ENCODE data around the gene HYAL1.

The HYAL1 gene

DNA sequence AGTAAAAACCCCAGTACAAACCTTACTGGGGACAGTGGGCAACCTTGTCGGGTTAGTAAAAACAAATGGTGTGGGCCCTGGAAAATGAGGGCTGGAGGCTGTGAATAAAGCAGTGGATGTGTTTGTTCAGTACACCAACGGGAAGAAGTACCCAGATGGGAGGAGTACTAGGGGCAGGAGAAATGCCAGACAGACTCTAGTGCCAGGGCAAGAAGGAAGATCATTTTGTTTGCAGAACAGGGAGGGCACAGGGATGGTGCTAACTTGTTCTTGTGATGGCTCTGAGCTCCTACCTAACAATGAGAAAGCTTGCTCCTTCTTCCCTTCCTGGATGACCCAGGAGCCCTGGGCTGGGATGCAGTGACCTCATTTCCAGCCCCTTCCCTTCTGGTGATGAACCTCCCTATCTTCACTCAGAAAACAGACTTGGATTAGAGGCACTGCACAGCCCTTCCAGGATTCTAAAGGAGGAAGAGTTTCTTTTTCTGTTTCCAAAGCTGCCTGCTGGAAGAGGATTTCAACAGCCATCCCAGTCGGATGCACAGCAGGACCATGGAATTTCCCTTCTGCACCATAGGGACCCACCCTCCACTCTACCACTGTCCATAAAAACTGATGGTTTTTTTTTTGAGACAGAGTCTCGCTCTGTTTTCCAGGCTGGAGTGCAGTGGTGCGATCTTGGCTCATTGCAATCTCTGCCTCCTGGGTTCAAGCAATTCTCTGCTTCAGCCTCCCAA lies 31.1 kb upstream of the HYAL1 start:
- no peak for DNase-seq (ENCODE audit: low spot score)

DNA sequence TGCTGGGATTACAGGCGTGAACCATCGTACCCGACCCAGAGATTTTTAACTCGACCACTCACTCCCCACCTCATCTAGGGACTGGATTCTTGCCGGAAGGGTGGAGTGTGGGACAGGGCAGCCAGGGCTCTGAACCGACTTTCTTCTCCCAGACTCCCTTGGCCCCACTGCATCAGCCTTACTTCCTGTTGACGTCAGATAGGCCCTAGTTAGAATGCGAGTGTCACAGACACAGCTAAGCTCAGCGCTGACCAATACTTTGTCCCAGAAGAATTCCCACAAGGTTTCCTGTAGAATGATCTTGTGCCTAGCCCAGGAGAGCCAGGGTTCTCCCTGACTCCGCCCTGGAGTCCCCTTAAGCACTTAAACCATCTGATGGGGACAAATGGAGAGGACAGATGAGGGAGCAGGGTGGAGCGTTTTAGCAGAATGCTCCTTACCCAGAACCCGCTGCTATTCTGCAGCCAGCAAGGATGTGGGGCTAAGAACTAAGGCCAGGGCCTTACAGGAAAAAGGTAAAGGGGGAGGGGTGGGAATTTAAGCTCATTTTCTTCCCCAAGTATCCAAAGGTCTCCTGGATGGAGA lies 30.5 kb upstream of the HYAL1 start:
- no peak for DNase-seq (ENCODE audit: low spot score)

DNA sequence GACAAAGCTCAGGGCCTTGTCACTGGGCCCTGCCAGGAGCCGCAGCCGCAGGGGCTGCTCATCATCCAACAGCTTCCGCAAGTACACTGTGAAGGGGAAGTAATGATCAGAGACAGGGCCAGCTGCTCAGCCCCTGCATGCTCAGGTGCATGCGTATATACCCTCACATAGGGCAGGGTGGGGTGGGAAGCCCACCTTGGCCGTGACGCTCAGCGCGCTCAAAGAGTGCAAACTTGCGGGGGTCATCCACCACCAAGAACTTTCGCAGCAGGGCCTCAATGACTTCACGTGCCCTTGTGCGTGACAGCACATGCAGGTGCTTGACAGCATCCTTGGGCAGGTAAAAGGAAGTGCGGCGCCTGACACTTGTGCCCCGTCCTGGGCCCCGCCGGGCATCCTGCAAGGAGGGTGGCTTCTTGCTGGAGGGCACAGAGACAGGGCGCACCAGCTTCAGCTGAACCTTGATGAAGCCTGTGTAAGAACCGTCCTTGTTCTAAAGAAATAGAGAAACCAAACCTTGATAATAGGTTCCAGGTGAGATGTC lies 28.1 kb upstream of the HYAL1 start:
- no peak for DNase-seq (ENCODE audit: low spot score)

DNA sequence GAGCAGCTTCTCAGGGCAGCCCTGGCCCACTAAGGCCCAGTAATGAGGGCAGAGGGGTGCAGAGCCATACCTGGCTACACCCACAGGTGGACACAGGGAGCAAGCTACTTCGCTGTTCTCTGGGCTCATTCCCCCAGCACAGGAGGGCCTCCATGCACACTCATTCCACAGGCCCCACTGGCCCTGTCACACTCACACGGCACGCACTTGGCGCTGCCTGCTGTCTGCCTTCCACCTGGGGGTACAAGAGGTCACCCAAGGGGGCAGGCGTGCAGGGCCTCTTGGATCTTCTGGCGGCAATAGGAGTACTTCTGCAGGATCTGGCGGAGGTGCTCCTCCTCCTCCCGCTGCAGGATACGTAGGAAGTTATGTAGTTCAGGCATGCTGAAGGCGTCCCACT lies 27.0 kb upstream of the HYAL1 start:
- no peak for DNase-seq (ENCODE audit: low spot score)

DNA sequence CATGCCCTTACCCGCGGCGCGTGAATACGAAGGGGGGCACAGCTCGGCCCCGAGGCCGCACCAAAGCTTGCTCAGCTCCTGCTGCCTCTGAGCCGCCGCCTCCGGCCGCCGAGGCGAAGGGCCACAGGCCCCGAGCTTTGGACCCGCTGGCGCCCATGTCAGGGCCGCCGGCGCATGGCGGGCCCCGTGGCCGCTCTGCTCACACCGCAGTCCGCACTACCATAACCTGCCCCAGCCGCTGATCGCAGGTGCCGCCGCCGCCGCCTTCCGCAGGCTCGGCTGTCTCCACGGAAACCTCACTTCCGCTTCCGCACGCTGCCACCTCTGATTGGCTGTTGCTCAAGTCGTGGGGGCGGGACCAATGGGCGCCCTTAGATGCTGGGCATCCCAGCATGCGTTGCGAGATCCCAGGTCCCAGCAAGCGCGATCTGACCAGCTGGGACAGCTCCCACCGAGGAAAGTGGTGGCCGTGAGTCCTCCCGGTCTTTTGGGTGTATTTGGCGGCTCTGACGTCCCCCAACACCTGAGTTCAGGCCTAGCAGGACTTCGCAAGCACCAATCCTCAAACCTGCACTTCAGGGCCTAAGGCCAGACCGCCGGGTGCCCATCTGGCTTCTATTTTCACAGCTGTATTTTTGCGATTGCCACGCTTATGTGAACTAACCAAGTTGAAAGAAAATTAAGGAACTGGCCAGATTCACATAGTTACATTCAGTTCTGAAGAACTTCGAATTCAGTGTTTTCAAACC lies 24.7 kb upstream of the HYAL1 start, which contains the start of gene TUSC2:
TUSC2 (minus strand) TSS at position 281 of the 749 bp plus-strand sequence; CDS start at position 157, 124 bp downstream.
- peak; percentile 95 for DNase-seq (ENCODE audit: low spot score)

DNA sequence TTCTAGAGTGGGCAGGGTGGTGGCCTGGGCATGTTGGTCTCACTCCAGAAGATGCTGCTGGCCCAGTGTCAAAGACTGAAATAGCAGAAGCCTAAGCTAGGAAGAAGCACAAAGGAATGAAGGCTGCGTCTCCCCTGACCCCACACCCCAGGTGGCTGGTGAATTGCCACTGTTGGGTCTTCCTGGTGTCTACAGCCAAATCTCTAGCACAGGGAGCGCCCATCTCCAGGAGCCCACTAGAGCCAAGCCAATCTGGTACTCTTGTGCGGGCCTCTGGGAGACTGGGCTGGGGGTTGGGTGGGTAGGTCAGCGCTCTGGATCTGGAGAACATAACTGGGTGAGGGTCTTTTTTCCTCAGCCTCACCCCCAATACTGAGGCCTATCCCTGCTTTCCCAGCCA lies 23.8 kb upstream of the HYAL1 start:
- no peak for DNase-seq (ENCODE audit: low spot score)

DNA sequence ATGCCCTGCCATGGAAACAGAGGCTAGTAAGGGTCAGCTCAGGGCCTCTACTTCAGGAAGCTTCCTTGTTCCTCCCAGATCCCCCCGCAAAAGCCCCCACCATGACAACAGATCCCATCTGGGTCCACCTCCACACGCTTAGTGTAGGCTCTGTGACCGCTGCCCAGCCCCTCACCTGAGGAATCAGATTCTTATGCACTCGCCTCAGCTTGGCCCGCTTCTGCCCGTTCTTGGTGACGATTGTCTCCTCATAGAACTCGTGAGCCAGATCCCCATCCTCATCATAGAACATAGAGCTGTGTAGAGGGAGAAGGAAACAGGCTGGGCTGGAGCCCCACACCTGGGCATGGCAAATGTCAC lies 22.8 kb upstream of the HYAL1 start:
- no peak for DNase-seq (ENCODE audit: low spot score)

DNA sequence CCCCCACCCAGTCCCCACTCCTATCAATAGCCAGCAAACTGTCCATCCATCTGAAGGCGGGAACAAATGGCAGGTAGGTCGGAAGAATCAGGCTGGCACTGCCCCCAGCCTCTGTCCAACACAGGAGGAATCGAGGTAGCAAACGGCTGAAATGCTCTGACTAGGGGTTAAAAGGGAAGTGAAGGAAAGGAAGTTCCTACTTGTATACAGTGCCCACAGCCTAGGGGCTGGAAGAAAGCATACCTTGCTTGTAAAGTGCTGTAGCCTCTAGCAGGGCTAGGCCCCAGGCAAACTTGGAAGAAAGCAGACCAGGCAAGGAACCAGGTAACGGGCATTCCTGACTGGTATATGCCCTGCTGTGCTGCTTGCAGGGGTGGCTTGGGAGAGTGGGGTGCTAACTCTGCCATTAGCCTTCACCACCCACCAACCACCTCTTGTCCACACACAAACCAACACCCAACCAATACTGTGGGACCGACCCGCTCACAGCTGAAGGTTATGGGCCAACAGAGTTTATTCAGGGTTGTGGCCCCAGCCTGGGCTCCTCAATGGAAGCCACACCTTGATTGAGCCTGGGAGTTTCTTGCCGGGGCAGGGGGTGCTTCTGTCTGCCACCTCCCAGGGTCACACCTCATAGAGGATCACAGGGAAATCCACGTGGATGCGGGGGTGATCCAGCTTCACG lies 22.3 kb upstream of the HYAL1 start:
- no peak for DNase-seq (ENCODE audit: low spot score)

DNA sequence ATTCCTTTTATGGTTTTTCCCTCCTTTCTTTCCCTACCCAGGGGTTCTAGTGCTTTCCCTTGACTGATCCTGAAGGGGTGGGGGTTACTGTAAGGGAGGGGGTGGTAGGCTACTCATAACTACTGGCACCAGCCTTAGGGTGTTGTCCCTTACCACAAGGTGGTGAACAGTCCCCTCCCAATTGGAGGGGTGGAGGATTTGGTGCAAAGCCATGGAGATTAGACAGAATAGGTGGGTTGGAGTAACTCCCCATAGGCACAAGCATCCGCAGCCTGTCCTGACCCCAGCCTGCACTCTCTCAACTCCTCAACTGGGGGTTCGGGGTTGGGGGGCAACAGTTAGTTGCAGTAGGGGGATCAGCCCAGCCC lies 21.7 kb upstream of the HYAL1 start:
- no peak for DNase-seq (ENCODE audit: low spot score)

DNA sequence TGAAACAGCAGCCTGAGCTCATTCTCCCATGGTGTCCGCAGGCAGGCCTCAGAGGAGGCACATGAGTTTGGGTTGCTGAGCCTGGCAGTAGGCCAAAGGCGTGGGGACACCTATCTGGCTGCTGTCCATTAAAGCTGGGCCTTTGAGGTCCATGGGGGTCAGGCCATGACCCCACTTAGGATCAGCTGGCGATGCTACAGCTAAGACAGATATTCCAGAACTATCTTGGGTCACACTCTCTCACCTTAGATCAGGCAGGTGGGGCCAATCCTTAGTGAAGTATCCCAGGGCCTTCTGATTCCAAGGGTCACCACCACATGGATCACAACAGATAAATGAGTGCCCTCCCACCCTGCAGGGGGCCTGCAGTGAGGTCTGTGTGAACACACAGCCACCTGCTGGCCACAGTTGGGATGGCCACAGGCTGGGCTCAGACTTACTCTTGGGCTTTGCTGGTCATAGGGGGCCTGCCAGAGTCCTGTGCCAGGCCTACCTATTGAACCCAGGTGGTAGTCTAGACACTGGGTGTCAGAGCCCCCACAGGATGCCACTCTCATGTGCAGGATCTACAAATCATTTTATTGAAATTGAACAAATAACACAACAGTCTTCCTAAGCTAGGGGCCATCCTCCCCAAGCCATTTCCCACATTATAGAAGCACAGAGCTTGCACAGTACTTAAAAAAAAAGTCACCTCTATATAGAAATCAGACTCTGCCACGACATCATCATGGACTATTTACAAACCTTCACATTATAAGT lies 21.2 kb upstream of the HYAL1 start:
- no peak for DNase-seq (ENCODE audit: low spot score)

DNA sequence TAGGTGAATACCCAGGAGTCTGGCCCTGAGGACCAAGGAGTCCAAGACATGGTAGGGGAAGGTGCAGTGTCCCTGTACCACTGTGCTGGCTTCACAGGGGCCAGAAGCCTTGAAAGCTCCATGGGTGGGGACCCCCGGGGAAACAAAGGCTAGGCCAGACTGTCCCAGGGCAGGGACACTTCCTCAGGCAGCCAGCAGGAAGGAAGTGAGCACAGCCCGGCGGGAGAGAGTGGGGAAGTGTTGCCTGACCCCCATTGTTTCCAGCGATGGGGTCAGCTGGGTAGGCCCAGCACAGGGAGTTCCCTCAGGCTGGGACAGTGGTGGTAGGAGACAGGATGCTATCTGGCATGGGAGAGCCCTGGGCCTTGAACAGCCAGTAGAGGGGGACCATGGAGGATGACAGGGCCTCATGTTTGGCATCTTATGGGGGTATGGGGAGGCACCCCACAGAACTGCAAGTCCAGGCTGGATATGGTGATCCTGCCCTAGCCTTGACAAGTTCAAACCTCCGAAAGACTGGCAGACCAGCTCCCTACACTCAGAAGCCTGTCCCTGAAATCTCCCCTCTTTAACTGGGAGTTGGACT lies 20.3 kb upstream of the HYAL1 start:
- no peak for DNase-seq (ENCODE audit: low spot score)

DNA sequence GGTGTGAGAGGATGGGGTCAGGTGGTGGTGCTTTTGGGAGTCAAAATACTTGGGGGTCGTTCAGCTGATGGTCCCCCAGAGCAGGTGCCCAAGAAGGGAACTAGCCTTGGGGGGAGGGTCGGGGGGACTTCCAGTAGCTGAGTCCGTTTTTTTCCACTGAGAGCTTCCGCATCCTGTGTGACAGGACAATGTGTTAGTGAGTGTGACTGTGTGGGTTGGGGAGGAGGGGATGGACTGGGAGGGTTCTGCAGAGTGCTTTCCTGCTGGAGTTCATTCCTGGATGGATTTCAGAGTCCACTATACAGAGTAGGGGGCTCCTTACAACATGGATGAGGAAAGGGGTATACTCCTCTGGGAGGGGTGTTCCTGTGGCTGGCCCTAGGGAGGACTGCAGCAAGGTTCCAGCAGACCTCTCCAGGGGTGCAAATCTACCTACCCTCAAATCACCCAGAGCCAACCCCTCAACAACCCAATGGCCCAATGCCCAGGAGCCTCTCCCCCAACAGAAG lies 19.8 kb upstream of the HYAL1 start:
- DNase-seq (ENCODE audit: low spot score): no peak

DNA sequence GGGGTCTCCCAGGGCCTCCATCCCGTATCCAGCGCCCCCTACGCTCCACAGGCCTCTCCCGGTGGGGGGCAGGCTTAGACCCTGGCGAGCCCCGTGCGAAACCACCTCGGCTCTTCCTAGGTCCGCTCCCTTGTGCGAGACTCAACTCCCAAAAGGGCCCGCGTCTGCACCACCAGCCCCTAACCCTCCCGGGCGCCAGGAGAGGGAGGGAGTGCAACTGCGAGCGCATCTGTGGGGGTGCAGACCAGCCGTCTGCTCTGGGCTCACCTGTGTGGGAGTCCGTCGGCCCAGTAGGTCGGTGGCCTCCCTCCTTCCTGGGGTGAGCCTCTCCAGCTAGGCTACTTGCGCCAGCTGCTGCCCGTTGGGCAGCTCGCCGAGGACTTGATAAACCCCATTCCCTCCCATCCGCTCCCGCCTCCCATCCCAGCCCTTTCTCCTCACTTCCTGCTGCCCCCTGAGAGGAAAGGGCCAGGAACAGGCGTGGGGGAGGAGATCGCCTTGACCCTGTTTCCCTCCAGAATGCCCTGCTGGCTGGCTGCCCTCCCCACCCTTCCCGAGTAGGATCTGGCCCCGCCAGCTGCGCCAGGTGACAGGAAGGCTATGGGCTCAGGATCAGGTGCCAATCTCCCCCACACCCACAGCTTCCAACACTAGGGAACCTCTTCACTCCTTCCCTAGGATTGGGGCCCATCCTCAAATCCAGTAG lies 19.2 kb upstream of the HYAL1 start, which contains the start of gene HYAL2:
HYAL2 (minus strand) TSS at position 360 of the 706 bp plus-strand sequence. CDS start 2,256 bp downstream, outside the sequence.
- no peak for DNase-seq (ENCODE audit: low spot score)

DNA sequence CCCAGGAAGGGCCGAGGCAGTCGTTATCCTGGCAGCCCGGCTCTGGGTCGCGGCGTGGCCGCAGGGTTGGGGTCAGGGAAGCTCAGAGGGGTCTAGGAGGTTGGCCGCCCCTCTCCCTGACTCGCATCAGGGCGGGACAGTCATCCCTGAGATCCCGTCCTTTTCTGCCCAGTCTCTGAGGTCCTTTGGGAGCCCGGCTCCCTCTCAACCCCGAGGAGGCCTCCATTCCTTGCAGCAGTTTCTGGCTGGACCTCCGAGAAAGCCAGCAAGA lies 18.7 kb upstream of the HYAL1 start:
- DNase-seq (ENCODE audit: low spot score): no peak

DNA sequence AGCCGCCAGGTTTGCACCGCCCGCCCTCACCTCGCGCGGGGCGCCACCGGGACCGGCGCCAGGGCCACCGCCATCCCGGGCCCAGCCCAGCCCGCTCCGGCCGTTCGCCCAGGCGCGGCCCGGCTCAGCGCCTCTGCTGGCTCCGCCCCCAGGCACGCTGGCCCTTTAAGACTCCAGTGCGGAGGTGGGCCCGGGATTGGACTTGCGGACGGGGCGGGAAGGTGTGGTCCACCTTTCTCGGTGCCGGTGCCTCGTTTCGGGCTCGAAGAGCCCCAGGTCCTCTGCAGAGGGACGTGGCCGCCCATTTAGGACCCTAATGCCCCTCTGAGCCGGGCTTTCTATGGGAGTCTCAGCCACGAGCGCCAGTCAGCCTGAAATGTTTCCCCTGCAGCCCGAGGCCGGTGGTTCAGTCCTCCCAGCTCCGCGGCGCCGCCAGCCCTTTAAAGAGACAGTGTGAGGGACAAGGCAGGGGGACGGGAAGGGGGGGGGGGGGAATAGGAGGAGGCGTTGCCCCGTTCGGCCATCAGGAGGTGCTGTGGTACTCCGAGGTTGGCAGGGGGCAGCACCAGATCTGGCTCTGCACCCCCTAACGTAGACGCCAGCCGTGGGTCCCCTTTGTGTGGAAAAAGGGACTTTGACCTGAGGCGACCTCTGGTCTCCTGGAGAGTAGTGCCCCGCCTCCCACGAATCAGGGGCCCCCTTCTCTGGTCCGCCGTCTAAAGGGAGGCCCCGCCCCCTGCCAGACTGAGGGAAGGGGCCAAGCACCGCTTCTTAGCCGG lies 18.2 kb upstream of the HYAL1 start:
- DNase-seq (ENCODE audit: low spot score): peak; percentile 95

DNA sequence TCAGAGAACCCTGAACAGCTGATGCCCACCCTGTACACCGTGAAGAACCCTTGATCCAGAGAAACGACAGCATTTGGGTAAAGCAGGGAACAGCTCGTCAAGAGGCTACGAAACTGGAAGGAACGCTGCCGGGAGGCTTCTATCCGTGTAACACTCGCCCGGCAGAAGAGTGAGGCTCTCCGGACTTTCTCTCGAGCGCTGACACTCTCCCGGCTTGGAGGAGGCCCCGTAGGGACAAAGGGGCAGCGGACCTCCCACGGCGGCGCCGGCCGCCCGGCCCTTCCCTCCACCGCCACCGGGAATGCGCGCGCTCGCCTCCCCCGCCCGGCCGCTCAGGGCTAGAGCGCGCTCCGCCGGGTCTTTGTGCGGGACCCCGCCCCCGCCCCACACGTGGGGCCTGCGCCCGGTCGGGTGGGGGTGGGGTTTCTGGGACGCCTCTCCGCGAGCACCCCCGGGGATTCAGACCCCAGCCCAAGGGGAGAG lies 17.5 kb upstream of the HYAL1 start:
- DNase-seq (ENCODE audit: low spot score): no peak

DNA sequence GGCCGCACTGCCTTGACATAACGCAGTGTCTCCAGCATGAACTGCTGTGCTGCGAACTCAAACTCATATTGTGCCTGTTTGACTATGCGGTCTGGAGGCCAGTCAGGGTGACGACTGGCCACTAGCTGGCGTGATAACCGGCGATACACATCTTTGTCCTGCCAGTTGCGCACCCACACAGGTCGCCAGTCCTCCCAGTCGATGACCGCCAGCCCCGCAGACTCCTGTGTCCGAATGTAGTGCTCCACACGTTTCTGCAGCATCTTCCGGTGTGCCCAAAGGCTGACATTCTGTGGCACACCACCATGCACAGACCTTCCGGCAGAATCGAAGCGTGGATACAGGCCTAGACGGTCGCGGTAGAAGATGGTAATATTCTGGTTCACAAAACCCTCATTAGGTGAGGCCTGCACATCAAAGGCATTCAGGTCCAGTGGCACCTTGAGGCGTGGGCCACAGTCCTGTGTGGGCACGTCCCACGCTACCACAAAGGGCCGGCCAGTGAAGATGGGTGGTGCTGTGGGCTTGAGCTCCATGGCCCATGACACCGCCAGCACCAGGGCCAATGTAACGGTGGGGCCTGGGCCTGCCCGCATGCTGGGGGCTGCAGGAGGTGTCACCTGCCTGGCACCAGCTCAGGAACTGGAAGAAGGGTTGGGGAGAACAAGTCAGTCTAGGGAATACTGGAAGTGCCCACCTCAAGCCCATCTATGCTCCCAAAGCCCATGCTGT lies 16.7 kb upstream of the HYAL1 start:
- DNase-seq (ENCODE audit: low spot score): no peak

DNA sequence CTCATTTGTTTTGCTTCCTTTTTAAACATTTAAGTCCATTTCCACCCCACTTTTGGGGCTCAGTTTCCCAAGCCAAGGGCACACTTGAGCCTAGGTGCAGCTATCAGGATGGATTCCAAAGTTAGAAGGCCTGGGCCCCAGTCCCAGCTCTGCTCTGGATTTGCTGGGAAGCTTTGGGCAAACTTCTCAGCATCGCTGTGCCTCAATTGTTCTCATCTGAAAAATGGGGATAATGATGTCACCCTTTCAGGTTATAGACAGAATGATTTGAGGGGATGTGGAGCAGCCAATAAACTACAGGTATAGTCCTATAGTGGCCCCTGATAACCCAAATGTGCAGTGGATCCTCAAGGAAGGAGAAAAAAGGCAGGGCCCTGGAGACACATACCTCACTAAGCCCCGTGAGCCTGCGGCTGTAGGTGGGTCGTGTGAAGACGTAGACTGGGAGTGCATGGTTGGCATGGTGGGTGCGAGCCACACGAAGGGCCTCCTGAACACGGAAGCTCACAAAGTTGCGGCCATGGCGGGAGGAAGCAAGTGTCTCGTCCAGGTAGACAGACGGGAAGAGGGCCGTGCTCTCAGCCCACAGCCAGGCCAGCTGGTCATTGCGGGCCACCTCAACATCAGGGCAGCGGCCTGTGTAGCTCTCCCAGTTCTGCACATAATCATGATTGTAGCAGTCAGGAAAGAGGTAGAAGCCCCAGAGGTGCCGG lies 16.0 kb upstream of the HYAL1 start:
- no peak for DNase-seq (ENCODE audit: low spot score)

Measured in left forelimb (tissue), 1 donor.